SK-N-SH treated with all-trans-retinoic acid at 6 μM for 48 hours (cell line): Measurements from ENCODE around the gene ABCB11.

Experiments
- ATAC-seq: fragments of 200-7000 bp; cut with Tn5 transposase; 3 replicates; pipeline ENCODE4 v1.9.1; 2020; ENCODE audit warnings: mild to moderate bottlenecking, moderate library complexity
- ARNTL ChIP-seq: fragments of 450-650 bp; formaldehyde crosslinking; IDR thresholded peaks from 2 replicates; pipeline ENCODE4 v1.5.0; 2020; ENCODE audit warnings: low read depth, mild to moderate bottlenecking, moderate library complexity, borderline replicate concordance
- BACH2 ChIP-seq: fragments of 250-450 bp; sonication (Bioruptor Pico); IDR thresholded peaks from 2 replicates; pipeline ENCODE4 v1.9.0; 2021; ENCODE audit warnings: mild to moderate bottlenecking, borderline replicate concordance
- CREB5 ChIP-seq: fragments of 250-450 bp; sonication (Bioruptor Pico); IDR thresholded peaks from 2 replicates; pipeline ENCODE4 v1.5.1; 2020; ENCODE audit warnings: low read depth, mild to moderate bottlenecking, moderate library complexity
- CSDC2 ChIP-seq: fragments of 250-450 bp; sonication (Bioruptor Pico); IDR thresholded peaks from 2 replicates; pipeline ENCODE4 v1.5.0; 2020; ENCODE audit warnings: mild to moderate bottlenecking, moderate library complexity
- ESRRG ChIP-seq: fragments of 250-450 bp; sonication (Bioruptor Pico); IDR thresholded peaks from 2 replicates; pipeline ENCODE4 v1.6.1; 2021; ENCODE audit warnings: mild to moderate bottlenecking
- GLIS3 ChIP-seq: fragments of 250-450 bp; sonication (Bioruptor Pico); IDR thresholded peaks from 2 replicates; pipeline ENCODE4 v1.5.0; 2020; ENCODE audit warnings: mild to moderate bottlenecking, moderate library complexity
- OSR1 ChIP-seq: fragments of 250-450 bp; sonication (Bioruptor Pico); IDR thresholded peaks from 2 replicates; pipeline ENCODE4 v1.8.0; 2022; ENCODE audit warnings: moderate library complexity, mild to moderate bottlenecking, inconsistent platforms
- PATZ1 ChIP-seq: fragments of 250-450 bp; sonication (Bioruptor Pico); IDR thresholded peaks from 2 replicates; pipeline ENCODE4 v1.8.0; 2020; ENCODE audit warnings: mild to moderate bottlenecking, moderate library complexity, borderline replicate concordance
- PPARA ChIP-seq: fragments of 250-450 bp; sonication (Bioruptor Pico); IDR thresholded peaks from 2 replicates; pipeline ENCODE4 v1.5.0; 2020; ENCODE audit warnings: mild to moderate bottlenecking, borderline replicate concordance
- RARB ChIP-seq: fragments of 250-450 bp; sonication (Bioruptor Pico); IDR thresholded peaks from 2 replicates; pipeline ENCODE4 v1.8.0; 2021; ENCODE audit warnings: mild to moderate bottlenecking, moderate library complexity
- SNAI2 ChIP-seq: fragments of 250-450 bp; sonication (Bioruptor Pico); IDR thresholded peaks from 2 replicates; pipeline ENCODE4 v1.5.0; 2020; ENCODE audit warnings: mild to moderate bottlenecking, moderate library complexity
- TCF4 ChIP-seq: fragments of 250-450 bp; sonication (Bioruptor Pico); IDR thresholded peaks from 2 replicates; pipeline ENCODE4 v1.8.0; 2021; ENCODE audit warnings: mild to moderate bottlenecking, moderate library complexity, borderline replicate concordance
- TOX ChIP-seq: fragments of 250-450 bp; sonication (Bioruptor Pico); IDR thresholded peaks from 2 replicates; pipeline ENCODE4 v1.8.0; 2021; ENCODE audit warnings: mild to moderate bottlenecking, moderate library complexity, borderline replicate concordance
- TSHZ2 ChIP-seq: fragments of 250-450 bp; sonication (Bioruptor Pico); IDR thresholded peaks from 2 replicates; pipeline ENCODE4 v1.5.0; 2020; ENCODE audit warnings: mild to moderate bottlenecking, moderate library complexity
- ZC3H10 ChIP-seq: fragments of 250-450 bp; sonication (Bioruptor Pico); IDR thresholded peaks from 2 replicates; pipeline ENCODE4 v1.5.1; 2021; ENCODE audit warnings: mild to moderate bottlenecking, moderate library complexity
- ZFP3 ChIP-seq: fragments of 250-450 bp; sonication (Bioruptor Pico); IDR thresholded peaks from 2 replicates; pipeline ENCODE4 v1.5.0; 2020; ENCODE audit warnings: mild to moderate bottlenecking, moderate library complexity
- ZFP30 ChIP-seq: fragments of 450-650 bp; formaldehyde crosslinking; IDR thresholded peaks from 2 replicates; pipeline ENCODE4 v1.5.0; 2022; ENCODE audit warnings: mild to moderate bottlenecking, moderate library complexity
- ZNF565 ChIP-seq: fragments of 450-650 bp; formaldehyde crosslinking; conservative IDR thresholded peaks from 2 replicates; pipeline ENCODE4 v1.5.0; 2020; ENCODE audit warnings: low read depth, mild to moderate bottlenecking, moderate library complexity
- ZNF70 ChIP-seq: fragments of 450-650 bp; formaldehyde crosslinking; IDR thresholded peaks from 2 replicates; pipeline ENCODE4 v1.5.0; 2020; ENCODE audit warnings: mild to moderate bottlenecking, moderate library complexity
- ZNF8 ChIP-seq: fragments of 450-650 bp; formaldehyde crosslinking; IDR thresholded peaks from 2 replicates; pipeline ENCODE4 v1.5.0; 2020; ENCODE audit warnings: mild to moderate bottlenecking, moderate library complexity
- TF ChIP-seq, protein P1 (sequence below): fragments of 250-450 bp; sonication (Bioruptor Pico); IDR thresholded peaks from 2 replicates; pipeline ENCODE4 v1.5.1; 2021; ENCODE audit warnings: mild to moderate bottlenecking, moderate library complexity
- TF ChIP-seq, protein P2 (sequence below): fragments of 250-450 bp; sonication (Bioruptor Pico); IDR thresholded peaks from 2 replicates; pipeline ENCODE4 v1.8.0; 2021; ENCODE audit warnings: low read depth, mild to moderate bottlenecking, moderate library complexity, borderline replicate concordance

Gene ABCB11

DNA sequence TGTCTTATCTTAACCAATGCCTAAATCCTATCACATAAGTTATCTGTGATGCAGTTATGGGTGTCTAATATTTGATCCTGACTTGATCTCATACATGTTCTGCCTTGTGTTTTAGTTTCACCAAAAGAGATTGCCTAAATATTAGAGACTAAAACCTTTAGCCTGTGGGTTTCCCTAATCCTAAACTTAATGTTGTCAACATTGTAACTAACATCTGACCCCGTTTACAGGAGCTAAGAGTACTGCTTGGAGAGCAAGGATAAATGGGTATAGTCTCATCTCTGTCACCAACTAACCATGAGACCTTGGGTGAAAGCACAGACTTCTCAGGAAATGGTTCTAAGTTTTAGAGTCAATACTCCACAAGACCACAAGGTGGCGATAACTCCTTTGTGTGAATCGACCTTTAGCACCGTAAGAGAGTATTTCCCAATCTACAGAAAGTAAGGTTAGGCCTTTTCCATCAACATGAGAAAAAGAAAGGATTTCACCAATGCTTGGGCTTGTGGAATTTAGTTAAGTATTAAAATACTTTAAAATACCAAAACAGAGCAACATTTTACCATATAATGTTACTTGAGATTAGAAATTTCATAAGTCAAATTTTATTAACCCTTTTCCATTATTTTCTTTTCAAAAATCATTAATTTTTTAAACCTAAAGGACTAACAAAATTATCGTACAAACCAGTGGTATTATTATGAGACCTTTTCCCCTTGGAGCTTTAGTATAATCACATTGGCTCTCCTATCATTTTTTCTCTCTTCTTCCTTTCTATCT lies 69.5 kb downstream of the ABCB11 start:
- ATAC-seq, result peak; percentile 97
- no peak for TF ChIP-seq CREB5
- no peak for TF ChIP-seq TOX
- no peak for TF ChIP-seq RARB (CRISPR knock-in tag)
- no peak for TF ChIP-seq CSDC2 (CRISPR knock-in tag)
- TF ChIP-seq SNAI2, result no peak
- no peak for TF ChIP-seq ESRRG (CRISPR knock-in tag)
- no peak for TF ChIP-seq BACH2
- TF ChIP-seq OSR1, result no peak
- no peak for TF ChIP-seq GLIS3 (CRISPR knock-in tag)
- no peak for TF ChIP-seq ARNTL

- ATAC-seq, result no peak
- no peak for TF ChIP-seq OSR1
- no peak for TF ChIP-seq ZFP3 (CRISPR knock-in tag)
- no peak for TF ChIP-seq BACH2
- TF ChIP-seq, protein P1, sequence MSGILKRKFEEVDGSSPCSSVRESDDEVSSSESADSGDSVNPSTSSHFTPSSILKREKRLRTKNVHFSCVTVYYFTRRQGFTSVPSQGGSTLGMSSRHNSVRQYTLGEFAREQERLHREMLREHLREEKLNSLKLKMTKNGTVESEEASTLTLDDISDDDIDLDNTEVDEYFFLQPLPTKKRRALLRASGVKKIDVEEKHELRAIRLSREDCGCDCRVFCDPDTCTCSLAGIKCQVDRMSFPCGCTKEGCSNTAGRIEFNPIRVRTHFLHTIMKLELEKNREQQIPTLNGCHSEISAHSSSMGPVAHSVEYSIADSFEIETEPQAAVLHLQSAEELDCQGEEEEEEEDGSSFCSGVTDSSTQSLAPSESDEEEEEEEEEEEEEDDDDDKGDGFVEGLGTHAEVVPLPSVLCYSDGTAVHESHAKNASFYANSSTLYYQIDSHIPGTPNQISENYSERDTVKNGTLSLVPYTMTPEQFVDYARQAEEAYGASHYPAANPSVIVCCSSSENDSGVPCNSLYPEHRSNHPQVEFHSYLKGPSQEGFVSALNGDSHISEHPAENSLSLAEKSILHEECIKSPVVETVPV (CRISPR knock-in tag), result no peak
- TF ChIP-seq TCF4 (CRISPR knock-in tag), result no peak
- no peak for TF ChIP-seq CSDC2 (CRISPR knock-in tag)
- no peak for TF ChIP-seq ESRRG (CRISPR knock-in tag)
- no peak for TF ChIP-seq CREB5
- no peak for TF ChIP-seq ZNF565 (CRISPR knock-in tag)
- no peak for TF ChIP-seq ZNF8
- no peak for TF ChIP-seq ZFP30 (CRISPR knock-in tag)
- TF ChIP-seq, protein P2, sequence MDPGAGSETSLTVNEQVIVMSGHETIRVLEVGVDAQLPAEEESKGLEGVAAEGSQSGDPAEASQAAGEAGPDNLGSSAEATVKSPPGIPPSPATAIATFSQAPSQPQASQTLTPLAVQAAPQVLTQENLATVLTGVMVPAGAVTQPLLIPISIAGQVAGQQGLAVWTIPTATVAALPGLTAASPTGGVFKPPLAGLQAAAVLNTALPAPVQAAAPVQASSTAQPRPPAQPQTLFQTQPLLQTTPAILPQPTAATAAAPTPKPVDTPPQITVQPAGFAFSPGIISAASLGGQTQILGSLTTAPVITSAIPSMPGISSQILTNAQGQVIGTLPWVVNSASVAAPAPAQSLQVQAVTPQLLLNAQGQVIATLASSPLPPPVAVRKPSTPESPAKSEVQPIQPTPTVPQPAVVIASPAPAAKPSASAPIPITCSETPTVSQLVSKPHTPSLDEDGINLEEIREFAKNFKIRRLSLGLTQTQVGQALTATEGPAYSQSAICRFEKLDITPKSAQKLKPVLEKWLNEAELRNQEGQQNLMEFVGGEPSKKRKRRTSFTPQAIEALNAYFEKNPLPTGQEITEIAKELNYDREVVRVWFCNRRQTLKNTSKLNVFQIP, result no peak
- no peak for TF ChIP-seq PPARA (CRISPR knock-in tag)
- no peak for TF ChIP-seq ZC3H10 (CRISPR knock-in tag)
- TF ChIP-seq PATZ1 (CRISPR knock-in tag), result no peak
These were observed 74.7 kb downstream of the ABCB11 start for GRCh38 chr2:168956392-168956791.

- no peak for ATAC-seq
- no peak for TF ChIP-seq GLIS3 (CRISPR knock-in tag)
- TF ChIP-seq, protein P1 (CRISPR knock-in tag), result no peak
- TF ChIP-seq ZNF565 (CRISPR knock-in tag), result no peak
- TF ChIP-seq PPARA (CRISPR knock-in tag), result no peak
- no peak for TF ChIP-seq BACH2
- TF ChIP-seq TSHZ2 (CRISPR knock-in tag), result no peak
- no peak for TF ChIP-seq RARB (CRISPR knock-in tag)
- no peak for TF ChIP-seq TOX
- no peak for TF ChIP-seq CSDC2 (CRISPR knock-in tag)
- TF ChIP-seq, protein P2, result no peak
- TF ChIP-seq TCF4 (CRISPR knock-in tag), result no peak
- TF ChIP-seq ZNF70 (CRISPR knock-in tag), result no peak
- no peak for TF ChIP-seq ARNTL
- TF ChIP-seq ZFP30 (CRISPR knock-in tag), result no peak
- no peak for TF ChIP-seq ZC3H10 (CRISPR knock-in tag)
- TF ChIP-seq SNAI2, result no peak
- no peak for TF ChIP-seq ZNF8
- TF ChIP-seq ZFP3 (CRISPR knock-in tag), result no peak
- no peak for TF ChIP-seq ESRRG (CRISPR knock-in tag)
- TF ChIP-seq, all 23 proteins: peak for 0
These were observed 75.8 kb downstream of the ABCB11 start for GRCh38 chr2:168955321-168955720.
